B cell (primary cell): Measurements from ENCODE around the gene NBPF20. TPM values are rescaled to one million over a fixed set of nuclear protein-coding genes. Genes with fewer than 3 reads are reported as not detected.
"Not testable (repeated sequence)": the region's sequence is repeated elsewhere in the genome, so short reads cannot be mapped to it uniquely, and the experiment has no call there.

ENCODE experiments used
- ATAC-seq: fragments of 200-7000 bp; cut with Tn5 transposase; one replicate; pipeline ENCODE4 v1.10.0; 2021; ENCODE audit warnings: low read depth, mild to moderate bottlenecking, moderate number of reproducible peaks, moderate library complexity
- CTCF ChIA-PET: fragments of 350-600 bp; sonication (Branson Sonifier 250); formaldehyde crosslinking; loops from one replicate; lab custom pipeline; 2021; ENCODE audit warnings: antibody characterized with exemption, inconsistent platforms; lab: Charles Lee
- POLR2A ChIA-PET: fragments of 350-600 bp; sonication (Branson Sonifier 250); formaldehyde crosslinking; loops from one replicate; lab custom pipeline; 2021; ENCODE audit warnings: antibody characterized with exemption; lab: Charles Lee
- DNase-seq: peaks from one replicate; pipeline ENCODE4 v3.0.0; 2013
- H2AFZ ChIP-seq: 2 replicates; pipeline ENCODE4 v1.6.1; 2012; ENCODE audit warnings: mild to moderate bottlenecking, low read depth, low read length; ENCODE audit not compliant: insufficient read depth, poor library complexity, severe bottlenecking
- H3K27ac ChIP-seq, 2 donors: 1 replicate in 1 of 2; 2 replicates in 1 of 2; pipeline ENCODE4 v1.5.1; 2012 to 2013; ENCODE audit warnings: low read length in 2 of 2, mild to moderate bottlenecking in 2 of 2, moderate library complexity in 1 of 2
- H3K27me3 ChIP-seq, 4 experiments: fragments of 200-600 bp in 1 of 4; sonication (generic) in 1 of 4; replicated peaks in 1 of 4; 1 replicate in 2 of 4; 2 replicates in 2 of 4; pipeline versions ENCODE4 v1.6.1 to v1.7.0; 2013 to 2016; ENCODE audit warnings: low read length in 3 of 4, mild to moderate bottlenecking in 2 of 4, mixed read lengths in 1 of 4, moderate library complexity in 1 of 4; ENCODE audit not compliant: insufficient read depth in 4 of 4, control insufficient read depth in 3 of 4; ENCODE audit errors: control extremely low read depth in 1 of 4
- H3K36me3 ChIP-seq, 2 experiments: replicated peaks in 1 of 2; 1 replicate in 1 of 2; 2 replicates in 1 of 2; pipeline versions ENCODE4 v1.6.1 to v1.7.1; 2013; ENCODE audit warnings: low read length in 1 of 2; ENCODE audit not compliant: insufficient read depth in 2 of 2, control insufficient read depth in 1 of 2; ENCODE audit errors: control extremely low read depth in 1 of 2, extremely low read depth in 1 of 2
- H3K4me1 ChIP-seq, 2 donors: fragments of 200-600 bp in 1 of 2; sonication (generic) in 1 of 2; 1 replicate in 1 of 2; 2 replicates in 1 of 2; pipeline versions ENCODE4 v1.5.1 to v1.6.1; 2013 to 2017; ENCODE audit warnings: low read length in 2 of 2; ENCODE audit not compliant: control insufficient read depth in 2 of 2, insufficient read depth in 2 of 2
- H3K4me2 ChIP-seq: replicated peaks from 2 replicates; pipeline ENCODE3; 2012; ENCODE audit warnings: mild to moderate bottlenecking, low read depth, low read length; ENCODE audit not compliant: poor library complexity, severe bottlenecking
- H3K4me3 ChIP-seq, 5 experiments: fragments of 200-600 bp in 1 of 5; sonication (generic) in 1 of 5; 1 replicate in 3 of 5; 2 replicates in 2 of 5; pipeline versions ENCODE4 v1.5.1 to v1.7.0; 2011 to 2016; ENCODE audit warnings: low read length in 4 of 5, mild to moderate bottlenecking in 4 of 5, low read depth in 2 of 5, control low read depth in 1 of 5, moderate library complexity in 1 of 5; ENCODE audit not compliant: insufficient read depth in 1 of 5; ENCODE audit errors: control extremely low read depth in 1 of 5, extremely low read depth in 1 of 5
- H3K79me2 ChIP-seq: fragments of 200-600 bp; sonication (generic); one replicate; pipeline ENCODE4 v1.6.0; 2016; ENCODE audit warnings: low read length; ENCODE audit not compliant: control insufficient read depth, insufficient read depth
- H3K9ac ChIP-seq: fragments of 200-600 bp; sonication (generic); 2 replicates; pipeline ENCODE4 v1.6.1; 2017; ENCODE audit warnings: mild to moderate bottlenecking, low read length, moderate library complexity
- H3K9me3 ChIP-seq, 3 donors: one replicate each; pipeline versions ENCODE4 v1.6.1 to v1.7.1; 2013; ENCODE audit warnings: low read length in 2 of 3; ENCODE audit not compliant: control insufficient read depth in 2 of 3, insufficient read depth in 1 of 3; ENCODE audit errors: control extremely low read depth in 1 of 3
- H4K20me1 ChIP-seq: 2 replicates; pipeline ENCODE4 v1.6.0; 2012; ENCODE audit warnings: mild to moderate bottlenecking, low read length; ENCODE audit not compliant: insufficient read depth, control insufficient read depth, poor library complexity, severe bottlenecking
- H3K27ac Mint-ChIP-seq: one replicate; pipeline ENCODE4 v1.8.0; 2021; ENCODE audit warnings: mixed read lengths
- H3K27me3 Mint-ChIP-seq: one replicate; pipeline ENCODE4 v1.8.0; 2021; ENCODE audit warnings: mixed read lengths
- H3K4me1 Mint-ChIP-seq: one replicate; pipeline ENCODE4 v1.8.0; 2021; ENCODE audit warnings: mixed read lengths
- H3K4me3 Mint-ChIP-seq: one replicate; pipeline ENCODE4 v1.8.0; 2021; ENCODE audit warnings: mixed read lengths
- H3K9me3 Mint-ChIP-seq: one replicate; pipeline ENCODE4 v1.8.0; 2022; ENCODE audit warnings: mixed read lengths; ENCODE audit not compliant: insufficient read depth
- EZH2 ChIP-seq: IDR thresholded peaks from 2 replicates; pipeline ENCODE4 v1.6.1; 2012; ENCODE audit warnings: borderline replicate concordance, low read depth, mild to moderate bottlenecking, moderate library complexity, low read length; ENCODE audit not compliant: insufficient read depth, poor library complexity, severe bottlenecking
- WGBS: methylation state at CpG from one replicate; pipeline ENCODE4 v1.1.5; 2013; ENCODE audit warnings: missing lambda C conversion rate; ENCODE audit not compliant: insufficient coverage; 5-methylcytosine and 5-hydroxymethylcytosine counted together
- intact Hi-C: fragments of 100-400 bp; cut with micrococcal nuclease; formaldehyde crosslinking; loops from one replicate; pipeline ENCODE4 v1.10.0; 2022
- polyA minus RNA-seq: library from RNA; depleted of rRNA, polyadenylated mRNA; stranded (reverse); fragments of >200 nt; gene quantifications from 2 replicates; pipeline ENCODE4 v1.2.3, GENCODE V29; 2012
- polyA plus RNA-seq: library from polyadenylated mRNA; depleted of rRNA; stranded (reverse); fragments of >200 nt; gene quantifications from 2 replicates; pipeline ENCODE4 v1.2.3, GENCODE V29; 2012
- total RNA-seq, 2 donors: library from RNA; stranded (reverse); fragments of 120-200 nt in 1 of 2; gene quantifications; 1 replicate in 1 of 2; 2 replicates in 1 of 2; pipeline versions ENCODE4 v1.2.3 to v1.2.4, GENCODE V29; 2013 to 2022
- TF ChIP-seq, protein P1 (sequence below): fragments of 200-600 bp; IDR thresholded peaks from one replicate; pipeline ENCODE4 v1.8.0; 2022; ENCODE audit warnings: antibody characterized with exemption, mild to moderate bottlenecking

NBPF20 gene, protein sequence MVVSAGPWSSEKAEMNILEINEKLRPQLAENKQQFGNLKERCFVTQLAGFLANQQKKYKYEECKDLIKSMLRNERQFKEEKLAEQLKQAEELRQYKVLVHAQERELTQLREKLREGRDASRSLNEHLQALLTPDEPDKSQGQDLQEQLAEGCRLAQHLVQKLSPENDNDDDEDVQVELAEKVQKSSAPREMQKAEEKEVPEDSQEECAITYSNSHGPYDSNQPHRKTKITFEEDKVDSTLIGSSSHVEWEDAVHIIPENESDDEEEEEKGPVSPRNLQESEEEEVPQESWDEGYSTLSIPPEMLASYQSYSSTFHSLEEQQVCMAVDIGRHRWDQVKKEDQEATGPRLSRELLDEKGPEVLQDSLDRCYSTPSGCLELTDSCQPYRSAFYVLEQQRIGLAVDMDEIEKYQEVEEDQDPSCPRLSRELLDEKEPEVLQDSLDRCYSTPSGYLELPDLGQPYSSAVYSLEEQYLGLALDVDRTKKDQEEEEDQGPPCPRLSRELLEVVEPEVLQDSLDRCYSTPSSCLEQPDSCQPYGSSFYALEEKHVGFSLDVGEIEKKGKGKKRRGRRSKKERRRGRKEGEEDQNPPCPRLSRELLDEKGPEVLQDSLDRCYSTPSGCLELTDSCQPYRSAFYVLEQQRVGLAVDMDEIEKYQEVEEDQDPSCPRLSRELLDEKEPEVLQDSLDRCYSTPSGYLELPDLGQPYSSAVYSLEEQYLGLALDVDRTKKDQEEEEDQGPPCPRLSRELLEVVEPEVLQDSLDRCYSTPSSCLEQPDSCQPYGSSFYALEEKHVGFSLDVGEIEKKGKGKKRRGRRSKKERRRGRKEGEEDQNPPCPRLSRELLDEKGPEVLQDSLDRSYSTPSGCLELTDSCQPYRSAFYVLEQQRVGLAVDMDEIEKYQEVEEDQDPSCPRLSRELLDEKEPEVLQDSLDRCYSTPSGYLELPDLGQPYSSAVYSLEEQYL (N-terminal part only)
- total RNA-seq (9.7 and 11.7 TPM in 2 replicates), polyA plus RNA-seq (2.2 and 3.1 TPM in 2 replicates), polyA minus RNA-seq (2.3 and 3.3 TPM in 2 replicates)
- 3.7 TPM for total RNA-seq (2013)

- Histone ChIP-seq H4K20me1 (no peaks in the 10 kb centered on the region), H3K79me2 (no peaks in the 10 kb centered on the region), H3K4me3 (peak within 1 kb of the TSS in 4 of 5 experiments; percentile 63 to 78 (median 68)), H3K9ac (peak within 1 kb of the TSS; percentile 76), H2AFZ (peak within 1 kb of the TSS; percentile 98), H3K27ac (peak within 1 kb of the TSS; percentile 18 to 33), H3K4me1 (peaks cover 4 to 12% of the 10 kb centered on the region in 2 donors), H3K36me3 (no peaks in the 10 kb centered on the region), H3K9me3 (peaks cover 2 to 7% (median 5%) of the 10 kb centered on the region in 3 donors), H3K27me3 (peaks cover 0 to 26% (median 20%) of the 10 kb centered on the region in 4 experiments), H3K4me2 (peak within 1 kb of the TSS; percentile 94)
- CTCF ChIA-PET = no interaction called here
- DNase-seq = peak; percentile 85
- peaks cover 17% of the 10 kb centered on the region for H3K9me3 Mint-ChIP-seq
- peak within 1 kb of the TSS; percentile 90 for H3K27ac Mint-ChIP-seq
- ATAC-seq = peak; percentile 94
- no peak for TF ChIP-seq EZH2
- TF ChIP-seq, protein P1, sequence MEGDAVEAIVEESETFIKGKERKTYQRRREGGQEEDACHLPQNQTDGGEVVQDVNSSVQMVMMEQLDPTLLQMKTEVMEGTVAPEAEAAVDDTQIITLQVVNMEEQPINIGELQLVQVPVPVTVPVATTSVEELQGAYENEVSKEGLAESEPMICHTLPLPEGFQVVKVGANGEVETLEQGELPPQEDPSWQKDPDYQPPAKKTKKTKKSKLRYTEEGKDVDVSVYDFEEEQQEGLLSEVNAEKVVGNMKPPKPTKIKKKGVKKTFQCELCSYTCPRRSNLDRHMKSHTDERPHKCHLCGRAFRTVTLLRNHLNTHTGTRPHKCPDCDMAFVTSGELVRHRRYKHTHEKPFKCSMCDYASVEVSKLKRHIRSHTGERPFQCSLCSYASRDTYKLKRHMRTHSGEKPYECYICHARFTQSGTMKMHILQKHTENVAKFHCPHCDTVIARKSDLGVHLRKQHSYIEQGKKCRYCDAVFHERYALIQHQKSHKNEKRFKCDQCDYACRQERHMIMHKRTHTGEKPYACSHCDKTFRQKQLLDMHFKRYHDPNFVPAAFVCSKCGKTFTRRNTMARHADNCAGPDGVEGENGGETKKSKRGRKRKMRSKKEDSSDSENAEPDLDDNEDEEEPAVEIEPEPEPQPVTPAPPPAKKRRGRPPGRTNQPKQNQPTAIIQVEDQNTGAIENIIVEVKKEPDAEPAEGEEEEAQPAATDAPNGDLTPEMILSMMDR = no peak
- H3K4me3 Mint-ChIP-seq = peak within 1 kb of the TSS; percentile 93
- POLR2A ChIA-PET = interaction anchor here (1.0 kb wide), 1 partner anchor 145 kb away, joined by 4 read pairs; no protein-coding TSS in a partner anchor
- under 1% methylated on average over 48 of the region's 50 CpGs for WGBS
- peaks cover 10% of the 10 kb centered on the region for H3K4me1 Mint-ChIP-seq
- intact Hi-C loops = no loop called here
- H3K27me3 Mint-ChIP-seq = peaks cover 30% of the 10 kb centered on the region
These were observed at the start of gene NBPF20 for GRCh38 chr1:145425436-145426029. TSS of gene NBPF20 (minus strand) at chr1:145425603. CDS start at chr1:145405272, 20,331 bp downstream.

GRCh38 chr1:145474837-145475368 is 49.5 kb upstream of the NBPF20 start:
- H3K27ac ChIP-seq, H3K4me3 ChIP-seq, DNase-seq, H3K9ac ChIP-seq, H3K27me3 Mint-ChIP-seq, H3K27me3 ChIP-seq, H3K4me2 ChIP-seq, H3K9me3 ChIP-seq, H3K27ac Mint-ChIP-seq, POLR2A ChIA-PET, ATAC-seq, H4K20me1 ChIP-seq, H3K79me2 ChIP-seq, H3K9me3 Mint-ChIP-seq, intact Hi-C loops, H3K4me3 Mint-ChIP-seq, H2AFZ ChIP-seq, H3K4me1 ChIP-seq, H3K4me1 Mint-ChIP-seq, H3K36me3 ChIP-seq, CTCF ChIA-PET: not testable (repeated sequence)
- no CpG with 5 or more reads among the region's 8 CpGs for WGBS

GRCh38 chr1:145472731-145473130 is 47.3 kb upstream of the NBPF20 start:
- H3K36me3 ChIP-seq, CTCF ChIA-PET, H3K4me3 Mint-ChIP-seq, H3K9ac ChIP-seq, H3K27ac ChIP-seq, H2AFZ ChIP-seq, H3K27me3 ChIP-seq, H3K4me3 ChIP-seq, H3K79me2 ChIP-seq, H3K9me3 Mint-ChIP-seq, POLR2A ChIA-PET, H3K4me2 ChIP-seq, DNase-seq, intact Hi-C loops, H3K9me3 ChIP-seq, H3K4me1 ChIP-seq, H3K4me1 Mint-ChIP-seq, H3K27ac Mint-ChIP-seq, ATAC-seq, H4K20me1 ChIP-seq, H3K27me3 Mint-ChIP-seq: not testable (repeated sequence)
- WGBS = no CpG with 5 or more reads among the region's 2 CpGs
